ENCODE data around the gene FBXO28. TPM values are rescaled to one million over a fixed set of nuclear protein-coding genes. Genes with fewer than 3 reads are reported as not detected.

FBXO28 gene
- total RNA-seq, 1 donor from 2014 or later: 52.1 TPM

DNA sequence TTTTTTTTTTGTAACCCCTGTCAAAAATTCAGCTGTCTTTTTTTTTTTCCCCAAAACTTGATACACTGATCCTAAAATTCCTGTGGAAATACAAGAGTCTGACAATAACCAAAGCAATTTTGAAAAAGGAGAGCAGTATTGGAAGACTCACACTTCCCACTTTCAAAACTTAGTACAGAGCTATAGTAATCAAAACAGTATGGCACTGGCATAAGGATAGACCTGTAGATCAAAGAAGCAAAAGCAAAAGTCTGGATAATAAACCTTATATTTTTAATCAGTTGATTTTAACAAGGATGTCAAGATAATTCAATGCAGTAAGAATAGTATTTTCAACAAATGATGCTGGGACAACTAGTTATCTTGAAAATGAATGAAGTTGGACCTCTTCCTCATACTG lies 17.3 kb downstream of the FBXO28 start:
- no peak overlapping the region for H3K4me2 ChIP-seq
- DNase-seq (ENCODE audit: low spot score): no peak
- Mint-ChIP-seq H3K27ac (no peak overlapping the region), H3K27me3 (ENCODE audit: insufficient read depth, low read depth) (no peaks in the 10 kb centered on the region), H3K9me3 (peaks cover 17% of the 10 kb centered on the region), H3K4me1 (no peaks in the 10 kb centered on the region), H3K36me3 (peaks cover 36% of the 10 kb centered on the region), H3K4me3 (no peak overlapping the region)
- H2AFZ ChIP-seq (replicated peaks): no peak overlapping the region
- no peaks in the 10 kb centered on the region for H3F3A ChIP-seq (ENCODE audit: low read depth)
- no peaks in the 10 kb centered on the region for H3K9me3 ChIP-seq (ENCODE audit: low read depth)
- no peaks in the 10 kb centered on the region for H3K4me1 ChIP-seq
- H3K36me3 ChIP-seq: peaks cover 25% of the 10 kb centered on the region
- H3K79me2 ChIP-seq (ENCODE audit: low read depth): peaks cover 33% of the 10 kb centered on the region
- TF ChIP-seq EZH2phosphoT487 (IDR thresholded peaks at IDR 0.05): no peak
- TF ChIP-seq, protein P1, sequence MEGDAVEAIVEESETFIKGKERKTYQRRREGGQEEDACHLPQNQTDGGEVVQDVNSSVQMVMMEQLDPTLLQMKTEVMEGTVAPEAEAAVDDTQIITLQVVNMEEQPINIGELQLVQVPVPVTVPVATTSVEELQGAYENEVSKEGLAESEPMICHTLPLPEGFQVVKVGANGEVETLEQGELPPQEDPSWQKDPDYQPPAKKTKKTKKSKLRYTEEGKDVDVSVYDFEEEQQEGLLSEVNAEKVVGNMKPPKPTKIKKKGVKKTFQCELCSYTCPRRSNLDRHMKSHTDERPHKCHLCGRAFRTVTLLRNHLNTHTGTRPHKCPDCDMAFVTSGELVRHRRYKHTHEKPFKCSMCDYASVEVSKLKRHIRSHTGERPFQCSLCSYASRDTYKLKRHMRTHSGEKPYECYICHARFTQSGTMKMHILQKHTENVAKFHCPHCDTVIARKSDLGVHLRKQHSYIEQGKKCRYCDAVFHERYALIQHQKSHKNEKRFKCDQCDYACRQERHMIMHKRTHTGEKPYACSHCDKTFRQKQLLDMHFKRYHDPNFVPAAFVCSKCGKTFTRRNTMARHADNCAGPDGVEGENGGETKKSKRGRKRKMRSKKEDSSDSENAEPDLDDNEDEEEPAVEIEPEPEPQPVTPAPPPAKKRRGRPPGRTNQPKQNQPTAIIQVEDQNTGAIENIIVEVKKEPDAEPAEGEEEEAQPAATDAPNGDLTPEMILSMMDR (IDR thresholded peaks at IDR 0.05): no peak
- TF ChIP-seq EZH2 (IDR thresholded peaks at IDR 0.05): no peak
- no peak overlapping the region for H3K27ac ChIP-seq
- peaks cover 14% of the 10 kb centered on the region for H4K20me1 ChIP-seq (ENCODE audit: low read depth)
- H3K27me3 ChIP-seq: no peaks in the 10 kb centered on the region
- no peak overlapping the region for H3K9ac ChIP-seq
- no peak overlapping the region for H3K4me3 ChIP-seq

DNA sequence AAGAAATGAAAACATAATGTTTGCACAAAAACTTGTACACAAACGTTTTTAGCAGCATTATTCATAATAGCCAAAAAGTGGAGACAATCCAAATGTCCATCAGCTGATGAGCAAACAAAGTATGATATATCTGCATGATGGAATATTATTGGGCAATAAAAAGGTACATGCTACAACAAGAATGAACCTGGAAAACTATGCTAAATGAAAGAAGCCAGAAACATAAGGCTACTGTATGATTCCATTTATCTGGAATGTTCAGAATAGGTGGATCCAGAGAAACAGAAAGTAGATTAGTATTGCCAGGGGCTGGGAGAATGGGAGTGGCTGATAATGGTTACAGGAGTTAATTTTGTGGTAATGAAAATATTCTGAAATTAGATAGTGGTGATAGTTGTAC lies 19.0 kb downstream of the FBXO28 start:
- Mint-ChIP-seq H3K4me3 (no peak overlapping the region), H3K9me3 (peaks cover 17% of the 10 kb centered on the region), H3K27me3 (ENCODE audit: insufficient read depth, low read depth) (no peaks in the 10 kb centered on the region), H3K4me1 (no peaks in the 10 kb centered on the region), H3K36me3 (peaks cover 32% of the 10 kb centered on the region), H3K27ac (no peak overlapping the region)
- Histone ChIP-seq H3K9ac (no peak overlapping the region), H3K36me3 (peaks cover 25% of the 10 kb centered on the region), H3K27ac (no peak overlapping the region), H3K79me2 (ENCODE audit: low read depth) (peaks cover 16% of the 10 kb centered on the region), H4K20me1 (ENCODE audit: low read depth) (no peaks in the 10 kb centered on the region), H2AFZ (replicated peaks) (no peak overlapping the region), H3F3A (ENCODE audit: low read depth) (no peaks in the 10 kb centered on the region), H3K9me3 (ENCODE audit: low read depth) (no peaks in the 10 kb centered on the region), H3K4me1 (no peaks in the 10 kb centered on the region), H3K27me3 (no peaks in the 10 kb centered on the region), H3K4me3 (no peak overlapping the region), H3K4me2 (no peak overlapping the region)
- no peak for DNase-seq (ENCODE audit: low spot score)
- TF ChIP-seq EZH2 (IDR thresholded peaks at IDR 0.05): no peak
- TF ChIP-seq, protein P1 (IDR thresholded peaks at IDR 0.05): no peak
- no peak for TF ChIP-seq EZH2phosphoT487 (IDR thresholded peaks at IDR 0.05)

DNA sequence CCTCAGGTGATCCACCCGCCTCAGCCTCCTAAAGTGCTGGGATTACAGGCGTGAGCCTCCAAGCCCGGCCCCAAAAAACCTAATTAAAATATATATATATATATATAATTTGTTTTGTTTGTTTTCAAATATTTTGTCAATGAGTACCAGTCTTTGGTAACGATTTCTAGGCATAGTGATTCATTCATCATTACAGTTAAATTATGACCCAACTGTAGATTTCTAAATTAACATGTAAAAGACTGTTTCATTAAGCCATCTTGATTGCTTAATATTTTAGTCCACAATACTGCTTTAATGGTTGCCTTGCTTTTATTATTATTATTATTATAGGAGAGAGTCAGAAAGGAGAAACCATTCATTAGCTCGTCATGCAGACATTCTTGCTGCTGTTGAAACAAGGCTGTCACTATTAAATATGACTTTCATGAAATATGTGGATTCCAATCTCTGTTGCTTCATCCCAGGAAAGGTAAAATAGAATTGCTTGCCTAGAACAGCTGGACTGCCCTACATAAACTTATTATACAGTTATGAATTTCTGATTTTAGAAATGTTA lies 19.9 kb downstream of the FBXO28 start:
- Histone ChIP-seq H2AFZ (replicated peaks) (no peak overlapping the region), H3K36me3 (peaks cover 25% of the 10 kb centered on the region), H3K4me2 (no peak overlapping the region), H3K9me3 (ENCODE audit: low read depth) (no peaks in the 10 kb centered on the region), H3K9ac (no peak overlapping the region), H3K79me2 (ENCODE audit: low read depth) (peaks cover 7% of the 10 kb centered on the region), H3F3A (ENCODE audit: low read depth) (no peaks in the 10 kb centered on the region), H3K4me1 (no peaks in the 10 kb centered on the region), H3K27me3 (no peaks in the 10 kb centered on the region), H4K20me1 (ENCODE audit: low read depth) (no peaks in the 10 kb centered on the region), H3K4me3 (no peak overlapping the region), H3K27ac (no peak overlapping the region)
- H3K4me3 Mint-ChIP-seq: no peak overlapping the region
- peaks cover 32% of the 10 kb centered on the region for H3K36me3 Mint-ChIP-seq
- TF ChIP-seq EZH2 (IDR thresholded peaks at IDR 0.05): no peak
- TF ChIP-seq, protein P1 (IDR thresholded peaks at IDR 0.05): no peak
- no peak for TF ChIP-seq EZH2phosphoT487 (IDR thresholded peaks at IDR 0.05)
- no peaks in the 10 kb centered on the region for H3K4me1 Mint-ChIP-seq
- no peak overlapping the region for H3K27ac Mint-ChIP-seq
- peaks cover 17% of the 10 kb centered on the region for H3K9me3 Mint-ChIP-seq
- no peak for DNase-seq (ENCODE audit: low spot score)
- no peaks in the 10 kb centered on the region for H3K27me3 Mint-ChIP-seq (ENCODE audit: insufficient read depth, low read depth)
